GM23338 (cell line): Measurements from ENCODE around the gene BTNL8. TPM values are rescaled to one million over a fixed set of nuclear protein-coding genes. Genes with fewer than 3 reads are reported as not detected.
A peak's percentile ranks its signal among the peaks of the same experiment; 100 is the strongest.

ENCODE experiments used
- ATAC-seq: fragments of 200-7000 bp; cut with Tn5 transposase; 3 replicates; pipeline ENCODE4 v1.9.1; 2020
- DNase-seq: peaks from one replicate; pipeline ENCODE4 v3.0.0-alpha.2; 2015; ENCODE audit warnings: low spot score
- H2AFZ ChIP-seq: fragments of 200-600 bp; sonication (generic); 2 replicates; pipeline ENCODE4 v1.8.0; 2016; ENCODE audit warnings: antibody characterized with exemption, mild to moderate bottlenecking, moderate library complexity
- H3F3A ChIP-seq: fragments of 200-600 bp; sonication (generic); replicated peaks from 2 replicates; pipeline ENCODE4 v1.8.0; 2017; ENCODE audit warnings: antibody characterized with exemption, mixed run types, low read depth
- H3K27ac ChIP-seq: fragments of 200-600 bp; sonication (generic); 2 replicates; pipeline ENCODE4 v1.6.1; 2016; ENCODE audit warnings: low read depth
- H3K27me3 ChIP-seq: fragments of 200-600 bp; sonication (generic); 2 replicates; pipeline ENCODE4 v1.8.0; 2016; ENCODE audit warnings: mild to moderate bottlenecking, mixed run types, moderate library complexity; ENCODE audit not compliant: insufficient read depth
- H3K36me3 ChIP-seq: fragments of 200-600 bp; sonication (generic); 2 replicates; pipeline ENCODE4 v1.8.0; 2016; ENCODE audit warnings: mild to moderate bottlenecking; ENCODE audit not compliant: insufficient read depth
- H3K4me1 ChIP-seq: fragments of 200-600 bp; sonication (generic); 2 replicates; pipeline ENCODE4 v1.8.0; 2016; ENCODE audit warnings: mild to moderate bottlenecking, moderate library complexity; ENCODE audit not compliant: insufficient read depth
- H3K4me2 ChIP-seq: fragments of 200-600 bp; sonication (generic); 2 replicates; pipeline ENCODE4 v1.7.1; 2017; ENCODE audit warnings: mixed run types
- H3K4me3 ChIP-seq: fragments of 200-600 bp; sonication (generic); 2 replicates; pipeline ENCODE4 v1.6.1; 2016; ENCODE audit warnings: mixed run types
- H3K79me2 ChIP-seq: fragments of 200-600 bp; sonication (generic); replicated peaks from 2 replicates; pipeline ENCODE4 v1.8.0; 2017; ENCODE audit warnings: mild to moderate bottlenecking; ENCODE audit not compliant: insufficient read depth
- H3K9me2 ChIP-seq: fragments of 200-600 bp; sonication (generic); 2 replicates; pipeline ENCODE4 v1.8.0; 2017; ENCODE audit not compliant: insufficient read depth
- H4K20me1 ChIP-seq: fragments of 200-600 bp; sonication (generic); replicated peaks from 2 replicates; pipeline ENCODE4 v1.8.0; 2017; ENCODE audit warnings: mild to moderate bottlenecking; ENCODE audit not compliant: insufficient read depth
- H3K27ac Mint-ChIP-seq: 2 replicates; pipeline ENCODE4 v1.8.0; 2020; ENCODE audit warnings: inconsistent platforms, mild to moderate bottlenecking, moderate library complexity, mixed read lengths
- H3K27me3 Mint-ChIP-seq: 3 replicates; pipeline ENCODE4 v1.8.0; 2022; ENCODE audit warnings: low read depth, mild to moderate bottlenecking, moderate library complexity, mixed read lengths, inconsistent platforms; ENCODE audit not compliant: insufficient read depth, poor library complexity
- H3K36me3 Mint-ChIP-seq: 3 replicates; pipeline ENCODE4 v1.8.0; 2021; ENCODE audit warnings: low read depth, mild to moderate bottlenecking, inconsistent platforms, moderate library complexity, mixed read lengths
- H3K4me1 Mint-ChIP-seq: 3 replicates; pipeline ENCODE4 v1.8.0; 2020; ENCODE audit warnings: mild to moderate bottlenecking, inconsistent platforms, mixed read lengths
- H3K4me3 Mint-ChIP-seq: 3 replicates; pipeline ENCODE4 v1.8.0; 2021; ENCODE audit warnings: moderate library complexity, mild to moderate bottlenecking, inconsistent platforms, mixed read lengths
- H3K9me3 Mint-ChIP-seq: 3 replicates; pipeline ENCODE4 v1.8.0; 2020; ENCODE audit warnings: moderate library complexity, mild to moderate bottlenecking, inconsistent platforms, mixed read lengths
- CREB1 ChIP-seq: fragments of 250-450 bp; sonication (Bioruptor Pico); IDR thresholded peaks from 2 replicates; pipeline ENCODE4 v1.5.0; 2020; ENCODE audit warnings: low read depth, mild to moderate bottlenecking, moderate library complexity
- EZH2phosphoT487 ChIP-seq: fragments of 200-600 bp; sonication (generic); IDR thresholded peaks from one replicate; pipeline ENCODE4 v1.8.1; 2018; ENCODE audit warnings: antibody characterized with exemption; ENCODE audit not compliant: unreplicated experiment
- JUNB ChIP-seq: IDR thresholded peaks from one replicate; pipeline ENCODE4 v1.6.1; 2016; ENCODE audit warnings: antibody characterized with exemption; ENCODE audit not compliant: unreplicated experiment
- NANOG ChIP-seq: IDR thresholded peaks from 2 replicates; pipeline ENCODE4 v1.6.1; 2016; ENCODE audit warnings: antibody characterized with exemption, borderline replicate concordance
- POLR2AphosphoS5 ChIP-seq: IDR thresholded peaks from 2 replicates; pipeline ENCODE4 v1.6.1; 2016; ENCODE audit warnings: antibody characterized with exemption, low read depth
- STAT1 ChIP-seq: IDR thresholded peaks from one replicate; pipeline ENCODE4 v1.6.1; 2016; ENCODE audit warnings: antibody characterized with exemption; ENCODE audit not compliant: unreplicated experiment
- ZNF114 ChIP-seq: fragments of 250-450 bp; sonication (Bioruptor Pico); IDR thresholded peaks from 2 replicates; pipeline ENCODE4 v1.5.0; 2020; ENCODE audit warnings: mild to moderate bottlenecking, moderate library complexity
- ZNF331 ChIP-seq: fragments of 250-450 bp; sonication (Bioruptor Pico); IDR thresholded peaks from 2 replicates; pipeline ENCODE4 v1.5.0; 2020; ENCODE audit warnings: low read depth, mild to moderate bottlenecking, moderate library complexity
- polyA plus RNA-seq: library from polyadenylated mRNA; unstranded; fragments of >200 nt; fragmentation: Nextera tagmentation; extraction: Ambion mirVana; gene quantifications from 2 replicates; pipeline ENCODE4 v1.2.1, GENCODE V29; 2016
- total RNA-seq: library from RNA; depleted of rRNA; stranded (reverse); fragments of >200 nt; shearing (Covaris generic); gene quantifications from 2 replicates; pipeline ENCODE4 v1.2.3, GENCODE V29; 2014
- TF ChIP-seq, protein P1 (sequence below): IDR thresholded peaks from one replicate; pipeline ENCODE4 v1.6.1; 2018; ENCODE audit warnings: antibody characterized with exemption; ENCODE audit not compliant: unreplicated experiment
- TF ChIP-seq, protein P2 (sequence below): IDR thresholded peaks from 2 replicates; pipeline ENCODE4 v1.6.1; 2016; ENCODE audit warnings: antibody characterized with exemption
- TF ChIP-seq, protein P3 (sequence below), 2 experiments: fragments of 200-600 bp in 1 of 2; sonication (generic) in 1 of 2; conservative IDR thresholded peaks; 2 replicates each; pipeline versions ENCODE4 v1.5.1 to v1.6.1; 2016 to 2017; ENCODE audit warnings: antibody characterized with exemption in 2 of 2, low read depth in 2 of 2, mild to moderate bottlenecking in 2 of 2, moderate library complexity in 1 of 2

BTNL8 gene
- total and polyA plus RNA-seq, 2 experiments from 2014 or later: 0.23 TPM; not detected in 1

DNA sequence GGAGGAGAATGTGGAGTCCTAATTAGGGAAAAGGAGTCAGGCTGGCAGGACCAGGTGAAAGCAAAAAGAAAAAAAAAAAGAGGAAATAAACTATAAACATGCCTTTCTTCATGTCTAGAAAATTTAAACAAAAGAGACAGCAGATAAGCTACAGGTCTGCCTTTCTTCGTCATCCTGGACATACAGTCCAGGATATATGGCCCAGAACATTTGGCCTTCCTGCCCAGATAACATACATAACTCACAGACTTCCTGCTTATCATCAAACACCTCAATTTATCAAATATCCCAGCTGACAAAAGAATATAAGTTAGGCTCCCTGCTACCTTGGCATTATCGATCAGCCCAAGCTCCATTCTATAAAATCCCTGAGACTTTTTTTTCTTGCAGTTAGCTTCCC, 11.2 kb downstream of the BTNL8 start (continued):
- TF ChIP-seq, protein P1, sequence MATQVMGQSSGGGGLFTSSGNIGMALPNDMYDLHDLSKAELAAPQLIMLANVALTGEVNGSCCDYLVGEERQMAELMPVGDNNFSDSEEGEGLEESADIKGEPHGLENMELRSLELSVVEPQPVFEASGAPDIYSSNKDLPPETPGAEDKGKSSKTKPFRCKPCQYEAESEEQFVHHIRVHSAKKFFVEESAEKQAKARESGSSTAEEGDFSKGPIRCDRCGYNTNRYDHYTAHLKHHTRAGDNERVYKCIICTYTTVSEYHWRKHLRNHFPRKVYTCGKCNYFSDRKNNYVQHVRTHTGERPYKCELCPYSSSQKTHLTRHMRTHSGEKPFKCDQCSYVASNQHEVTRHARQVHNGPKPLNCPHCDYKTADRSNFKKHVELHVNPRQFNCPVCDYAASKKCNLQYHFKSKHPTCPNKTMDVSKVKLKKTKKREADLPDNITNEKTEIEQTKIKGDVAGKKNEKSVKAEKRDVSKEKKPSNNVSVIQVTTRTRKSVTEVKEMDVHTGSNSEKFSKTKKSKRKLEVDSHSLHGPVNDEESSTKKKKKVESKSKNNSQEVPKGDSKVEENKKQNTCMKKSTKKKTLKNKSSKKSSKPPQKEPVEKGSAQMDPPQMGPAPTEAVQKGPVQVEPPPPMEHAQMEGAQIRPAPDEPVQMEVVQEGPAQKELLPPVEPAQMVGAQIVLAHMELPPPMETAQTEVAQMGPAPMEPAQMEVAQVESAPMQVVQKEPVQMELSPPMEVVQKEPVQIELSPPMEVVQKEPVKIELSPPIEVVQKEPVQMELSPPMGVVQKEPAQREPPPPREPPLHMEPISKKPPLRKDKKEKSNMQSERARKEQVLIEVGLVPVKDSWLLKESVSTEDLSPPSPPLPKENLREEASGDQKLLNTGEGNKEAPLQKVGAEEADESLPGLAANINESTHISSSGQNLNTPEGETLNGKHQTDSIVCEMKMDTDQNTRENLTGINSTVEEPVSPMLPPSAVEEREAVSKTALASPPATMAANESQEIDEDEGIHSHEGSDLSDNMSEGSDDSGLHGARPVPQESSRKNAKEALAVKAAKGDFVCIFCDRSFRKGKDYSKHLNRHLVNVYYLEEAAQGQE: no peak
- TF ChIP-seq, protein P2, sequence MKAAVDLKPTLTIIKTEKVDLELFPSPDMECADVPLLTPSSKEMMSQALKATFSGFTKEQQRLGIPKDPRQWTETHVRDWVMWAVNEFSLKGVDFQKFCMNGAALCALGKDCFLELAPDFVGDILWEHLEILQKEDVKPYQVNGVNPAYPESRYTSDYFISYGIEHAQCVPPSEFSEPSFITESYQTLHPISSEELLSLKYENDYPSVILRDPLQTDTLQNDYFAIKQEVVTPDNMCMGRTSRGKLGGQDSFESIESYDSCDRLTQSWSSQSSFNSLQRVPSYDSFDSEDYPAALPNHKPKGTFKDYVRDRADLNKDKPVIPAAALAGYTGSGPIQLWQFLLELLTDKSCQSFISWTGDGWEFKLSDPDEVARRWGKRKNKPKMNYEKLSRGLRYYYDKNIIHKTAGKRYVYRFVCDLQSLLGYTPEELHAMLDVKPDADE: no peak
- TF ChIP-seq, protein P3, sequence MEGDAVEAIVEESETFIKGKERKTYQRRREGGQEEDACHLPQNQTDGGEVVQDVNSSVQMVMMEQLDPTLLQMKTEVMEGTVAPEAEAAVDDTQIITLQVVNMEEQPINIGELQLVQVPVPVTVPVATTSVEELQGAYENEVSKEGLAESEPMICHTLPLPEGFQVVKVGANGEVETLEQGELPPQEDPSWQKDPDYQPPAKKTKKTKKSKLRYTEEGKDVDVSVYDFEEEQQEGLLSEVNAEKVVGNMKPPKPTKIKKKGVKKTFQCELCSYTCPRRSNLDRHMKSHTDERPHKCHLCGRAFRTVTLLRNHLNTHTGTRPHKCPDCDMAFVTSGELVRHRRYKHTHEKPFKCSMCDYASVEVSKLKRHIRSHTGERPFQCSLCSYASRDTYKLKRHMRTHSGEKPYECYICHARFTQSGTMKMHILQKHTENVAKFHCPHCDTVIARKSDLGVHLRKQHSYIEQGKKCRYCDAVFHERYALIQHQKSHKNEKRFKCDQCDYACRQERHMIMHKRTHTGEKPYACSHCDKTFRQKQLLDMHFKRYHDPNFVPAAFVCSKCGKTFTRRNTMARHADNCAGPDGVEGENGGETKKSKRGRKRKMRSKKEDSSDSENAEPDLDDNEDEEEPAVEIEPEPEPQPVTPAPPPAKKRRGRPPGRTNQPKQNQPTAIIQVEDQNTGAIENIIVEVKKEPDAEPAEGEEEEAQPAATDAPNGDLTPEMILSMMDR (conservative IDR thresholded peaks at IDR 0.05; ENCODE audit: low read depth in 2 of 2): no peak
- TF ChIP-seq JUNB (no peak), CREB1 (CRISPR knock-in tag) (no peak), ZNF331 (CRISPR knock-in tag) (no peak), STAT1 (no peak), EZH2phosphoT487 (no peak)

DNA sequence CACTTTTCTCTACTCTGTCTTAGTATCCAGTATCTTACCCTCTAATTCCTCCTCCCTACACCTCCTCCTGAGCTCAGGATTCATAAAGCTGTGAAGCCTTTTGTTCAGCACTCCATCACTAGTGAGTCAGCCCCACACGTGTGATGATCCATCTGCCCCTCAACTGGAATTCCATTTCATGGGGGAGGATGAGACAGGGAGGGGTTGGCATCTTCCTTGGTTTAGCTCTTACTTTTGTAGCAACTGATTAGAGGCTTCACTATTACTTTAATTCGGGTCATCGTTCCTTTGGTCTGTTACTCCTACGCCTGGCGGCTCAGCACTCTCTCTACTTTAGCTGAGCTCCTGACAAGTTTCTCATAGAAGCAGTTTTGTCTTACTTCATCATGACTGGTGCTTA, 11.8 kb downstream of the BTNL8 start:
- peaks cover 28% of the 10 kb centered on the region for H3K4me1 Mint-ChIP-seq
- no peak for DNase-seq
- Histone ChIP-seq H3K4me2 (no peak overlapping the region), H3K27me3 (no peaks in the 10 kb centered on the region), H2AFZ (no peak overlapping the region), H3K4me1 (peaks cover 13% of the 10 kb centered on the region), H3K36me3 (no peaks in the 10 kb centered on the region), H3K27ac (no peak overlapping the region), H3K4me3 (no peak overlapping the region), H3K9me2 (peaks cover 19% of the 10 kb centered on the region), H4K20me1 (no peaks in the 10 kb centered on the region), H3F3A (no peaks in the 10 kb centered on the region), H3K79me2 (no peaks in the 10 kb centered on the region)
- H3K9me3 Mint-ChIP-seq: peaks cover 13% of the 10 kb centered on the region
- no peak overlapping the region for H3K27ac Mint-ChIP-seq
- H3K4me3 Mint-ChIP-seq: no peak overlapping the region
- peak; percentile 29; the same call in 2 of the 3 replicates for ATAC-seq
- peaks cover 1% of the 10 kb centered on the region for H3K27me3 Mint-ChIP-seq
- peaks cover 9% of the 10 kb centered on the region; the same call in 2 of the 3 replicates for H3K36me3 Mint-ChIP-seq
- TF ChIP-seq POLR2AphosphoS5: no peak
- TF ChIP-seq NANOG: no peak
- TF ChIP-seq, protein P1: no peak
- TF ChIP-seq EZH2phosphoT487: no peak
- TF ChIP-seq, protein P3 (conservative IDR thresholded peaks at IDR 0.05; ENCODE audit: low read depth in 2 of 2): no peak
- no peak for TF ChIP-seq ZNF114 (CRISPR knock-in tag)
- TF ChIP-seq ZNF331 (CRISPR knock-in tag): no peak
